Activated naive CD8-positive, alpha-beta T cell treated with anti-CD3 and anti-CD28 coated beads, Interleukin-2, amount 10 ng/mL, durations not matched to agents 7 days and 5 days (primary cell): ENCODE data around the gene CENPO. TPM values are rescaled to one million over a fixed set of nuclear protein-coding genes. Genes with fewer than 3 reads are reported as not detected.

Source experiments
- ATAC-seq: fragments of 150-1000 bp; cut with Tn5 transposase; one replicate; pipeline ENCODE4 v1.10.0; 2021; ENCODE audit warnings: low read depth, moderate library complexity
- POLR2A ChIA-PET: fragments of 350-600 bp; sonication (Branson Sonifier 250); formaldehyde crosslinking; loops from one replicate; lab custom pipeline; 2021; ENCODE audit warnings: antibody characterized with exemption; lab: Charles Lee
- DNase-seq: peaks from one replicate; pipeline ENCODE4 v3.0.0; 2021
- H3K27ac Mint-ChIP-seq: one replicate; pipeline ENCODE4 v1.8.0; 2022; ENCODE audit warnings: mild to moderate bottlenecking, mixed read lengths
- H3K27me3 Mint-ChIP-seq: one replicate; pipeline ENCODE4 v1.8.0; 2022; ENCODE audit warnings: mild to moderate bottlenecking, moderate library complexity, mixed read lengths
- H3K36me3 Mint-ChIP-seq: one replicate; pipeline ENCODE4 v1.8.0; 2021; ENCODE audit warnings: mild to moderate bottlenecking, mixed read lengths
- H3K4me1 Mint-ChIP-seq: one replicate; pipeline ENCODE4 v1.8.0; 2021; ENCODE audit warnings: mixed read lengths
- H3K4me3 Mint-ChIP-seq: one replicate; pipeline ENCODE4 v1.8.0; 2022; ENCODE audit warnings: mild to moderate bottlenecking, moderate library complexity, mixed read lengths
- H3K9me3 Mint-ChIP-seq: one replicate; pipeline ENCODE4 v1.8.0; 2021; ENCODE audit warnings: mixed read lengths
- total RNA-seq, 2 experiments: library from RNA; stranded (reverse); gene quantifications; one replicate each; pipeline ENCODE4 v1.2.3, GENCODE V29; 2021

CENPO gene
- total RNA-seq, 2 experiments from 2014 or later = 38.8 to 39.0 TPM

- H3K4me3 Mint-ChIP-seq = no peak overlapping the region
- peaks cover 2% of the 10 kb centered on the region for H3K4me1 Mint-ChIP-seq
- no peak for DNase-seq
- no peak for ATAC-seq
- POLR2A ChIA-PET = no interaction called here
- H3K36me3 Mint-ChIP-seq = peaks cover 5% of the 10 kb centered on the region
- H3K27me3 Mint-ChIP-seq = no peaks in the 10 kb centered on the region
- no peak overlapping the region for H3K27ac Mint-ChIP-seq
- H3K9me3 Mint-ChIP-seq = no peaks in the 10 kb centered on the region
These were observed 61.9 kb downstream of the CENPO start for GRCh38 chr2:24855022-24855622.

GRCh38 chr2:24855726-24856125 lies 62.5 kb downstream of the CENPO start:
- Mint-ChIP-seq H3K27me3 (no peaks in the 10 kb centered on the region), H3K27ac (no peak overlapping the region), H3K4me3 (no peak overlapping the region), H3K9me3 (no peaks in the 10 kb centered on the region), H3K36me3 (peaks cover 3% of the 10 kb centered on the region), H3K4me1 (peaks cover 2% of the 10 kb centered on the region)
- no peak for ATAC-seq
- POLR2A ChIA-PET = no interaction called here
- DNase-seq = no peak

- DNase-seq (no peak), ATAC-seq (no peak)
- Mint-ChIP-seq H3K27ac (no peak overlapping the region), H3K4me1 (peaks cover 2% of the 10 kb centered on the region), H3K4me3 (no peak overlapping the region), H3K27me3 (no peaks in the 10 kb centered on the region), H3K36me3 (peaks cover 3% of the 10 kb centered on the region), H3K9me3 (no peaks in the 10 kb centered on the region)
- POLR2A ChIA-PET = no interaction called here
These were observed 63.6 kb downstream of the CENPO start for GRCh38 chr2:24856791-24857211.

- H3K36me3 Mint-ChIP-seq = peaks cover 3% of the 10 kb centered on the region
- no peaks in the 10 kb centered on the region for H3K9me3 Mint-ChIP-seq
- H3K27me3 Mint-ChIP-seq = no peaks in the 10 kb centered on the region
- no peak overlapping the region for H3K27ac Mint-ChIP-seq
- POLR2A ChIA-PET = interaction anchor here (0.7 kb wide), 1 partner anchor 146 kb away, joined by 3 read pairs; no protein-coding TSS in a partner anchor
- no peak overlapping the region for H3K4me3 Mint-ChIP-seq
- ATAC-seq = no peak
- peaks cover 2% of the 10 kb centered on the region for H3K4me1 Mint-ChIP-seq
- DNase-seq = no peak
These were observed 64.5 kb downstream of the CENPO start for GRCh38 chr2:24857746-24858145.

GRCh38 chr2:24858996-24859395 lies 65.8 kb downstream of the CENPO start:
- Mint-ChIP-seq H3K36me3 (peaks cover 3% of the 10 kb centered on the region), H3K4me3 (no peak overlapping the region), H3K9me3 (no peaks in the 10 kb centered on the region), H3K27me3 (no peaks in the 10 kb centered on the region), H3K27ac (no peak overlapping the region), H3K4me1 (peaks cover 2% of the 10 kb centered on the region)
- POLR2A ChIA-PET = interaction anchor here (0.5 kb wide), 1 partner anchor 234 kb away, joined by 3 read pairs; no protein-coding TSS in a partner anchor
- DNase-seq (no peak), ATAC-seq (no peak)

GRCh38 chr2:24859968-24860600 lies 66.9 kb downstream of the CENPO start:
- Mint-ChIP-seq H3K36me3 (peaks cover 4% of the 10 kb centered on the region), H3K9me3 (no peaks in the 10 kb centered on the region), H3K4me3 (no peak overlapping the region), H3K4me1 (no peaks in the 10 kb centered on the region), H3K27ac (no peak overlapping the region), H3K27me3 (no peaks in the 10 kb centered on the region)
- no peak for DNase-seq
- POLR2A ChIA-PET = no interaction called here
- ATAC-seq = no peak

- Mint-ChIP-seq H3K4me3 (no peak overlapping the region), H3K36me3 (peaks cover 4% of the 10 kb centered on the region), H3K27me3 (no peaks in the 10 kb centered on the region)
These were observed 67.4 kb downstream of the CENPO start for GRCh38 chr2:24860631-24861030.

GRCh38 chr2:24861500-24861899 lies 68.3 kb downstream of the CENPO start:
- no peak for DNase-seq
- no peak for ATAC-seq
- no peaks in the 10 kb centered on the region for H3K27me3 Mint-ChIP-seq
- peaks cover 4% of the 10 kb centered on the region for H3K36me3 Mint-ChIP-seq
- no peaks in the 10 kb centered on the region for H3K4me1 Mint-ChIP-seq
- no peak overlapping the region for H3K27ac Mint-ChIP-seq
- no peak overlapping the region for H3K4me3 Mint-ChIP-seq
- H3K9me3 Mint-ChIP-seq = no peaks in the 10 kb centered on the region
- POLR2A ChIA-PET = no interaction called here

More at GRCh38 chr2:24860631-24861030, 67.4 kb downstream of the CENPO start:
- POLR2A ChIA-PET = no interaction called here
- Mint-ChIP-seq H3K27ac (no peak overlapping the region), H3K9me3 (no peaks in the 10 kb centered on the region), H3K4me1 (no peaks in the 10 kb centered on the region)
- ATAC-seq (no peak), DNase-seq (no peak)

GRCh38 chr2:24863641-24864040 lies 70.4 kb downstream of the CENPO start:
- no peak for DNase-seq
- H3K4me1 Mint-ChIP-seq = no peaks in the 10 kb centered on the region

GRCh38 chr2:24866946-24867345 lies 73.7 kb downstream of the CENPO start:
- H3K27ac Mint-ChIP-seq = no peak overlapping the region
- H3K4me3 Mint-ChIP-seq = no peak overlapping the region
- no peaks in the 10 kb centered on the region for H3K9me3 Mint-ChIP-seq
- no peaks in the 10 kb centered on the region for H3K4me1 Mint-ChIP-seq
- ATAC-seq (no peak), DNase-seq (no peak)
- H3K36me3 Mint-ChIP-seq = peaks cover 7% of the 10 kb centered on the region
- H3K27me3 Mint-ChIP-seq = no peaks in the 10 kb centered on the region
- POLR2A ChIA-PET = interaction anchor here (0.7 kb wide), 1 partner anchor 71 kb away, joined by 9 read pairs; no protein-coding TSS in a partner anchor

More at GRCh38 chr2:24863641-24864040, 70.4 kb downstream of the CENPO start:
- ATAC-seq = no peak
- no peak overlapping the region for H3K27ac Mint-ChIP-seq
- POLR2A ChIA-PET = no interaction called here
- peaks cover 7% of the 10 kb centered on the region for H3K36me3 Mint-ChIP-seq
- H3K4me3 Mint-ChIP-seq = no peak overlapping the region
- H3K27me3 Mint-ChIP-seq = no peaks in the 10 kb centered on the region
- no peaks in the 10 kb centered on the region for H3K9me3 Mint-ChIP-seq

GRCh38 chr2:24870440-24870839 lies 77.2 kb downstream of the CENPO start:
- no peaks in the 10 kb centered on the region for H3K4me1 Mint-ChIP-seq
- ATAC-seq = no peak
- H3K9me3 Mint-ChIP-seq = no peaks in the 10 kb centered on the region
- no peak overlapping the region for H3K4me3 Mint-ChIP-seq
- no peak overlapping the region for H3K27ac Mint-ChIP-seq
- POLR2A ChIA-PET = no interaction called here
- no peaks in the 10 kb centered on the region for H3K27me3 Mint-ChIP-seq
- no peak for DNase-seq
- peaks cover 5% of the 10 kb centered on the region for H3K36me3 Mint-ChIP-seq

- ATAC-seq (no peak), DNase-seq (no peak)
- no peak overlapping the region for H3K4me3 Mint-ChIP-seq
- POLR2A ChIA-PET = no interaction called here
- H3K4me1 Mint-ChIP-seq = no peaks in the 10 kb centered on the region
- H3K9me3 Mint-ChIP-seq = no peaks in the 10 kb centered on the region
- H3K27ac Mint-ChIP-seq = no peak overlapping the region
- no peaks in the 10 kb centered on the region for H3K27me3 Mint-ChIP-seq
- H3K36me3 Mint-ChIP-seq = peaks cover 5% of the 10 kb centered on the region
These were observed 77.9 kb downstream of the CENPO start for GRCh38 chr2:24870891-24871705.

GRCh38 chr2:24871852-24872333 lies 78.7 kb downstream of the CENPO start:
- ATAC-seq = no peak
- no peaks in the 10 kb centered on the region for H3K4me1 Mint-ChIP-seq
- H3K27ac Mint-ChIP-seq = no peak overlapping the region
- no peaks in the 10 kb centered on the region for H3K9me3 Mint-ChIP-seq
- DNase-seq = no peak
- no peak overlapping the region for H3K4me3 Mint-ChIP-seq
- peaks cover 5% of the 10 kb centered on the region for H3K36me3 Mint-ChIP-seq
- no peaks in the 10 kb centered on the region for H3K27me3 Mint-ChIP-seq
- POLR2A ChIA-PET = no interaction called here
